ENCODE measurements around the gene SYNE1. TPM values are rescaled to one million over a fixed set of nuclear protein-coding genes. Genes with fewer than 3 reads are reported as not detected.
A peak's percentile ranks its signal among the peaks of the same experiment; 100 is the strongest.
"Not testable (repeated sequence)": the region's sequence is repeated elsewhere in the genome, so short reads cannot be mapped to it uniquely, and the experiment has no call there.

The SYNE1 gene
- polyA plus RNA-seq, 1 donor = 105 TPM

GRCh38 chr6:152572338-152573088 lies 64.6 kb downstream of the SYNE1 start:
- DNase-seq = peak; percentile 3

DNA sequence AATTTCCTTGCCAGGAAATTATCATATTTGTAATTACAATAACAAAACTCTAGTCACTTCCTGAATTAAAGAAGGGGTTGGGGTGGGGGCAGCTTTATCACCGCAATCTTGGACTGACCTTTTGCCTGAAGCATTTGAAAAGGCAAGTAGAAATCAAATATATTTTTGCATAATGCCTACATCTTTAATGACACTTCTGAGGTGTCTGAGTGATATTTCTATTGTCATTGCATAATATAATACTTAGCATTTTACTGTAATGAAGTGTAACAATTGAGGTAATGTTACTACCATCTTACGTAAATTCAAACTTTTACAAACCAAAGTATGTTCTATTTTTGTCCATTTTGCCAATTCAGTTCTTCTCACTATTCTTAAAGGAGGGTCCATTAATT lies 65.2 kb downstream of the SYNE1 start:
- DNase-seq = no peak

DNA sequence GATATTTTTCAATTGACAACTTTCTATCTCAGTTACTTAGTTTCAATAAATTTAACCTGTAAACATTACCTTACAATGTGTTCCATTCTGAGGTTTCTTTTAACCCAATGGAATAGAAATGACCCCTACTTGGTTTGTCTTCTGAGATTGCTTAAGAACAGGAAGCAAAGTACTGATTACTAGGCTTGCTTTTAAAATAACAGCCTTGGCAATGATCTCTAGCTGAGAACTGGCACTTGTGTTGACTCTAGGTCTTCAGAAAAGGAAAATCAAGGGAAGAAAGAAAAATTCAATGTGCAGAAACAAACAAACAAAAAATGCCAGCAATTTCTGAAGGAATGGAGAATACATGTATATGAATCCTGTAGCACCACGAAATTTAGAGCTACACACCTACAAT lies 66.1 kb downstream of the SYNE1 start:
- no peak for DNase-seq

DNA sequence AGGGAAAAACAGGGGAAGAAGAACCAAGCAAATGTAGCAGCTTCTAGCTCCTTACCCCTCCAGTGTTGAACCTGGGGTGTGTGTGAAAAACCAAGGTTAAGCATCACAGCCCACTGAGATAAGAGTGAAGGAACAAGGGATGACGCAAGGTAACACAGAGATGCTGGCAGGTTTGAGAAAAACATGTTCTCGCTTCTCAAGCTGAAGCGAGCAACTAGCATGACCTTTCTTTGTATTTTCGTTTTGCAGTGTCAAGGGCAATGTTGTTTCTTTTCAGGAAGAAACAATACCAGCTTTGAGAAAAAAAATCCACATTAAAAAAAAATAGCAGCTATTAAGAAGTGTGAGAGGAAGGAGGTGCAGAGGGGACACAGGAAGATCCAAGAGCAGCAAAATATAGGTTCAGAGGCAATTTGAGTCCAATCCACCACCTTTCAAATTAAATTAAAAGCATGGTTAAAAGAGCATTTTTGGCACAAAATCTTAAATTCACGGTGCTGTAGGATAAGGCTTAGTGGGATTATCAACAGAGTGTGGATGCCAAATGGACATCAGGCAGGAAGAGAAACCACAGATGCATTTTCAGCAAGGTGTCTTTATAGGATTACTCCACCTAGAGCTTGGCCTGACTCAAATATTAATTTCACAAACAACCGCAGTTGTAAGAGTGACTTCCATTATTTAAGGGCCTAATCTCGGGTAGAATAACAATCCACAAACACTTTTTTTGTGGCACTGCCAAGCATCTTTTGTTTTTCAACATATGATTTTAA lies 70.9 kb downstream of the SYNE1 start:
- no peak for DNase-seq

DNA sequence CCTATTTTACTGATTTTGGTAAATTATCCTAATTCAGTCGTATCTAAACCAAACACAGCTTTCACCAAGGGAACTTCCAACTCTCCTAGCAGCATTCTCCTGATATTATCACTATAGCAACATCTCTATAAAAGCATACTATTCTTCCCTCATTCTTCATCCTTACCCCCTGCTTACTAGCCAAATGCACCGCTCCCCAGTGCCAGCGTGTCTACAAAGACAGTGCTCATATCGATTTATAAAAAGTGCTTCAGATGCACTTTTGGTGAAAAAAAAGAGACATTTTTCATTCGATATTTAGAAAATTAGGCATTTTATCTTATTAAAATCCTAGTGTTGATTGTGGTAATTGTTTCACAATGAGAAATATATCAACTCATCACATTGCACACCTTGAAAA lies 74.0 kb downstream of the SYNE1 start:
- no peak for DNase-seq

- not testable (repeated sequence) for DNase-seq
Observed at GRCh38 chr6:152558798-152559197, 78.4 kb downstream of the SYNE1 start.

- DNase-seq = no peak
Observed at GRCh38 chr6:152557502-152557901, 79.7 kb downstream of the SYNE1 start.

- no peak for DNase-seq
Observed at GRCh38 chr6:152554851-152555250, 82.3 kb downstream of the SYNE1 start.

GRCh38 chr6:152552616-152553209 lies 84.4 kb downstream of the SYNE1 start:
- peak; percentile 69 for DNase-seq

DNA sequence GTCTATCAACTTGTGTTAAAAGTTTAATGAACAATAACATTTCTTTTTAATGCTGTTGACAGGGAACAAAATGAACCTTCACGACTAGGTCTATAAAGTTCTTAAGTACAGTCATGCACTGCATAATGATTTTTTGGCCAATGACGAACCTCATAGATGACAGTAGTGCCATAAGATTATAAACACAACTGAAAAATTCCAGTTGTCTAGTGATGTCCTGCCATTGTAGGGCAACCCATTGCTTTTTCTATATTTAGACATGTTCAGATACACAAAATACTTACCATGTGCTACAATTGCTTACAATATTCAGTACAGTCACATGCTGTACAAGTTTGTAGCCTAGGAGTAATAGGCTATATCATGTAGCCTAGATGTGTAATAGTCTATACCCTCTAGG lies 93.6 kb downstream of the SYNE1 start:
- DNase-seq = no peak

DNA sequence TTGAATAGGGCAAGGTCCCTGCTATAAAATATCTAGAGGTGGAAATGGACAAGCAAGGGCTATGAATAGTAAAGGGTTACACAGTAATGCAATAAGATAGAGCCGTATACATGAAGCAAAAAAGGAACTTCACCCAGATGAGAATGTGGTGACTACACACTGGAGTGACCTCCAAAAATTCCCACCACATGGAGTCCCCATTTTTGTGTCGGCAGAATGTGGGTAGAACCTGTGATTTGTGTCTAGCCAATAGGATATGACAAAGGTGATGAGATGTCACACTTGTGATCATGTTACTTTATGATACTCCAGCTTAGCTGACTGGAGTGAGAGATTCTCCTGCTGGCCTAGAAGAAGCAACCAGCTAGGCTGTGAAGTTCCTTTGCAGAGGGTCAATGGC lies 96.8 kb downstream of the SYNE1 start:
- no peak for DNase-seq

DNA sequence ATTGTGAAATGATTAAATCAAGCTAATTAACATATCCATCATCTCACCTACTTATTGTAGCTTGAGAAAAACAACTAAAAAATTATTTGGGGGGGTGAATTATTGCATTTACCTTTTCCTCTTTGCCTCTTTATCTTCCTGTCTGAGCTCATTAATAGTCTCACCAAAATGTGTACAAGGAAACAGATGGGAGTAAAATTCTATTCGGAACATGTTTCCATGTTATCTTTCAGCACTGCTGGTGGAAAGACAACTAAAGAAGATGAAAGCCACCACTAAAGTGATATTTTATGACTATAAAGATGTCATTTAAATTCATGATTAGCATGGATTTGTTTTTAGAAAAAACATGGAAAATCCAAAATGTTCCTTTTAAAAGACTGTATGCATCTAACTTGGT lies 102.6 kb downstream of the SYNE1 start:
- no peak for DNase-seq

DNA sequence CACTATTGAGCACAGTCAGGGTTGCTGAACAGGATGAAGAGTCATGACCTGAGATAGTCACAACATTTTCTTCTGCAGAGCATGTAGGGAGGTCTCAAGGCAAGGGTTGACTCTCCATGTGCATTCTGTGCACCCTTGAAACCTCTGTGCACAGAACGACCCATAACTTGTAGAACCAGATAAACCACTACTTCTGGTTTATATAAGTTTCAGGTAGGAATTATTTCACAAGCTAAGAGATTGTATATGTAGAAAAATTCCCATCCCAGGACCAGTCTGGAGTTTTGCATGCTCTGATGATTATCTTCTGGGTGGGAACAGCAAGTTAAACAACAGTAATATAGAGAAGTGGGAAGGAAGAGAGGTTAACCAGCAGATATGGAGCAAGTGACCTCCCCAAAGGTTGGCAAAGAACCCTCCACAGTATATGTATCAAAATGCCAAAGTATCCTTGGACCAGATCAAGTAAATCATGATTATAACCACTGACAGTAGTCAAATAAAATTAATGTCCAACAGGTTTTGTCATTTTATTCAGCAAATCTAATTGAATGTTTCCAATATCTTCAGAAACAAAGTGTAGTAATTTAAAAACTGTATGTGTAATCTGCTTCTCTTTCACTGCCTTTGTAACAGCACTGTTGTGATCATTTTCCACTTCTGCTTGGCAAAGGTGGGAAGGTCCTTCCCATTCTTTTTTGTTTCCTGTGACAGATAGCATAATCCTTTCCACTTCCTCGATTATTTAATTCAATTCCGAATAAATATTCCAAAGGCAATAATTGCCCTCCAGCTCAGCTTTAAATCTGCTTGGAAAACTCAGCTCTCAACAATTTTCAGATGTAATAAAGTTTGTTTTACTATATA lies 104.4 kb downstream of the SYNE1 start:
- DNase-seq = no peak

GRCh38 chr6:152531659-152532058 lies 105.5 kb downstream of the SYNE1 start:
- DNase-seq = no peak

GRCh38 chr6:152529369-152529768 lies 107.8 kb downstream of the SYNE1 start:
- DNase-seq = no peak

DNA sequence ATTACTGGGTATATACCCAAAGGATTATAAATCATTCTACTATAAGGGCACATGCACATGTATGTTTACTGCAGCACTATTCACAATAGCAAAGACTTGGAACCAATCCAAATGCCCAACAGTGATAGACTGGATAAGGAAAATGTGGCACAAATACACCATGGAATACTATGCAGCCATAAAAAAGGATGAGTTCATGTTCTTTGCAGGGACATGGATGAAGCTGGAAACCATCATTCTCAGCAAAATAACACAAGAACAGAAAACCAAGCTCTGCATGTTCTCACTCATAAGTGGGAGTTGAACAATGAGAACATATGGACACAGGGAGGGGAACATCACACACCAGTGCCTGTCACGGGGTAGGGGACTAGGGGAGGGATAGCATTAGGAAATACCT lies 123.0 kb downstream of the SYNE1 start:
- DNase-seq = not testable (repeated sequence)

GRCh38 chr6:152509916-152510315 lies 127.2 kb downstream of the SYNE1 start:
- no peak for DNase-seq

DNA sequence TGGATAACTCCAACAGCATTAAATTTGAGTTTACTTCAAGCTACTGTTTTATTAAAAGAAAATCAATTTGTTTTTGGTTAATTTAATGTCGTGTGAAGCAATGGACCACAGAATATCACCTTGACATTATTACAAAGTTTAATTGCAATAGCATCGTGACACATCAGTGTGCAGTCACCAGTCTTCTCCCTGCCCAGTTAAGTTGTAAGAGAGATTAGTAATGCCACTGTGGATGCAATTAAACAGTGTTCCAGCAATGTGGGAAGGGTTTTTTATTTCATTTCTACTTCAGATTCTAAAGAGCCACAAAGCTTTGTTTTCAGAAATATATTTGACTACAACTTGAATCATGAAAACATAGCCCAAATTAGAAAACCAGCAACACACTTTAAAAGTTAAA lies 128.7 kb downstream of the SYNE1 start:
- DNase-seq = no peak

DNA sequence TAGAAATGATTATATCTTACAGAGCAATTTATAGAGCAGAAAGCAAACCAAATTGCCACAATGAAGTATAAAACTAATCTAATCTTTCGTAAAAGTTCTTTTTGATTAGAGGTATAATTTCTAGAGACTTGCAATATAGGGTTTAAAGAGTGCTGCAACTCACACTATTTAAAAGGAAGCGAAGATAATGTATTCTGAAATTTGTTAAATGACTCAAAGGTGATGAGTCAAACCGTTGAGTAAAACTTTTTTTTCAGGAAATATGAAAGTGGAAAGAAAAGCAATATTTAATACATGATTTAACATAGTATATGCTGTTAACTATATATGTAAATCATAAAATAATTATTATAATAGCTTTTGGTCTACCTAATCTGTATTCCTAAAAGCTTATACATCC lies 133.6 kb downstream of the SYNE1 start:
- no peak for DNase-seq

GRCh38 chr6:152502421-152503188 lies 134.6 kb downstream of the SYNE1 start:
- no peak for DNase-seq

DNA sequence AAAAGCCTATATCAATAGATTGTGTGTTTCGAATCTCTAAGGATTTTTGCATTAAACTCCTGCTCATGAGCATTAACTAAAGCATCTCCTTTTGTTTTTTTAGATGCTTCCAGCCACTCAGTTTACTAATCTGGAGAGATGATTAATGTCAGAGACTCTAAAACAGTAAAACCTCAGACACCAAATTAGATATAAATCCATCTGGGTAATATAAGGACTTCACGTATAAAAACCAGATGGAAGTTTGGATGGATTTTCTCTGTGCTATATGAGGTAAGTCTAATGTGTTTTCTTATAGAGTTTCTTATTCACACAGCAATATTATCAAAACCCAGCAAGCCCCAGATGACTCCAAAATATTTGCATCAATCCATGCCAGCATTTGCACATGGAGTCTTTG lies 137.2 kb downstream of the SYNE1 start:
- no peak for DNase-seq

DNA sequence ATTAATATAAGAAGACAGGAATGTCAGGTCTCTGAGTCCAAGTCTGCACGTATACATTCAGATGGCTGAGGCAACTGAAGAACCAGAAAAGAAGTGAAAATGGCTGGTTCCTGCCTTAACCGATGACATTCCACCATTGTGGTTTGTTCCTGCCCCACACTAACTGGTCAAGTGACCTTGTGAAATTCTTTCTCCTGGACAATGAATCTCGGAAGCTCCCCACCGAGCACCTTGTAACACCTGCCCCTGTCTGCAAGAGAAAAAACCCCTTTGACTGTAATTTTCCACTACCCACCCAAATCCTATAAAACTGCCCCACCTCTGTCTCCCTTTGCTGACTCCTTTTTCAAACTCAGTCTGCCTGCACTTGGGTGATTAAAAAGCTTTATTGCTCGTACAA lies 140.4 kb downstream of the SYNE1 start:
- no peak for DNase-seq

All from left kidney (tissue), 2 donors.